ENCODE data around the gene ADAM15.

- TF ChIP-seq CTCF (IDR thresholded peaks at IDR 0.05) (no peak), POLR2AphosphoS5 (IDR thresholded peaks at IDR 0.05) (no peak)
Observed at GRCh38 chr1:155011004-155011416, 40.1 kb upstream of the ADAM15 start.

All from breast epithelium (tissue), 3 donors.